HG03571 (cell line): Measurements from ENCODE around the gene VAT1.

Source experiments
- ATAC-seq: cut with Tn5 transposase; IDR thresholded peaks from one replicate; pipeline ENCODE4 v1.9.1; 2021; ENCODE audit not compliant: unreplicated experiment

VAT1 gene

GRCh38 chr17:43027091-43028032, 5.2 kb upstream of the VAT1 start:
- no peak for ATAC-seq

GRCh38 chr17:43026595-43026994, 4.4 kb upstream of the VAT1 start:
- no peak for ATAC-seq

GRCh38 chr17:43025766-43026537, 3.8 kb upstream of the VAT1 start:
- ATAC-seq, result no peak

DNA sequence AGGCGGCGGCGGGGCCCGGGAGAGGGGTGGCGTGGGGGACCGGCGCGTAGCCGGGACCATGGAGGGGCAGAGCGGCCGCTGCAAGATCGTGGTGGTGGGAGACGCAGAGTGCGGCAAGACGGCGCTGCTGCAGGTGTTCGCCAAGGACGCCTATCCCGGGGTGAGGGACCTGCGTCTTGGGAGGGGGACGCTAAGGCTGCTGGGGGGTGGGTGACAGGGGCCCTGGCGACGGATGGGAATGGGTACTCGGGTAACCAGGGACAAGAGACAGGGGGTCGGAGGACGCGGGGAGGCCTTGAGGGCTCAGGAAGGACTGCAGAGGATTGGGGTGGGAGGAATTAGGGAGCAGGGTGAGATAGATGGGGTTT, 3.1 kb upstream of the VAT1 start:
- ATAC-seq, result no peak

DNA sequence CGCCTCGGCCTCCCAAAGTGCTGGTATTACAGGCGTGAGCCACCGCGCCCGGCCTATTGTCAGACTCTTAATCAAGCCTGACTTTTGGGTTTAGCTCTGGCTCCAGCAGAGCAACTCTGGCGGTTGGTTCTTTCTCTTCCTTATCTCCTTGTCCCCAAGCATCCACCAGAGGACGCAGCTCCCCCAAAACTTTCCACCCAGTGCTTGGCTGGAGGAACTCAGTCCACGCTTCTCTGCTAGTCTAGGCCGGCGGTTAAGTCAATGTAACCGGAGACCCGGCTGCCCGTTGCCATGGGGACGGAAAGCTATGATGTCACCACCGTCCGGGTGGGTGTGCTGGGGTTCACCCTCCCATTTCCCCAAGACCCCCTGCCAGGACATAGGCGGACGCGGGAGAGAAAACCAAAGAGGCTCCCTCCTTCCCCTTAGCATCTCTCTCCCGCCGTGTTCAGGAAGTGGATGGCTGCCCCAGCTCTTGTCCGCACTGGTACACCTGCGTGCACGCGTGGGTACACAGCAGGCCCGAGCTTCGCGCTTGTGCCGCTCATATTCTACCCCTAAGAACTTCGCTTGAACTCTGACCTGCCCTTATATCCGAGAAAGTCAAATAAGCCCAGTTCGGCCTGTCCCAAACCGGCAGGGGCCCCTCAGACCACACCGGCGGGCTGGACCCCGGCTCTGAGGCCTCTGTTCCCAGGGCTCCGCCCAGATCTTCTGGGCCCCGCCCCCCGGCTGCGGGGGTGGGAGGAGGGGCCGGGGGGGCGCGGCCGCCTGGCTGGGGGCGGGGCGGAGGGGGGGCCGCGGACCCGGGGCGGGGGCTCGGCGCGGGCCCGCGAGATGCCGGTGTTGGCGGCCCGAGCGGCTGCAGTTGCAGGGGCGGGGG, 2.5 kb upstream of the VAT1 start, which contains the start of gene RND2:
Gene RND2, plus strand, starts transcription at position 825 of the 883 bp plus-strand sequence. CDS start 117 bp downstream, outside the sequence.
- ATAC-seq, result no peak

GRCh38 chr17:43020789-43021740, 1.1 kb downstream of the VAT1 start:
- no peak for ATAC-seq

DNA sequence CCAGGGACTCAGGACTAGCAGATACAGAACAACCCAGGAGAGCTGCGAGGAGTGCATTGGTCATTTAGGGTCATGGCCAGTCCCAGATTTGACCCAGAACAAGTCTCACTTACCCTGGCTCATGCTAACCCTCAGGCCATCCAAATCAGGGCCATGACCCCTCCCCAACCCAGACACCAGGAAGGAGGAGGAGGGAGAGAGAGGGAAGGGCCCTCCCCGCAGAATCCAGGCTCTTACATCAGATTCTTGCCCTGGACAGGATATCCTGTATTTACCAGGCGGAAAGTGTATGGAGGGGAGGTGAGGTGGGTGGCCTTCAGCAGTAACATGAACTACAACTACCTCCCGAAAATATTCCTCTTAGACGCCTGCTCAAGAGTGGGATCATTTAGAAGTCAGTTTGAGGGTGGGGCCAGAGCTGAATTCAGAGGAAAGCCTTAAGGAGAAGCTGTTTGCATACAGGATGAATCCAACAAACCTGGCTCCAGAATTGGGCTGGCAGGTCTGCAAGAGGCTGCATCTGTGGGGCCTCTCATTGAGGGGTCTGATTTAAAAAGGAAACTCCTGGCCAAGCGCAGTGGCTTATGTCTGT, 2.1 kb downstream of the VAT1 start:
- no peak for ATAC-seq

GRCh38 chr17:43019418-43019817, 2.8 kb downstream of the VAT1 start:
- no peak for ATAC-seq

GRCh38 chr17:43018932-43019331, 3.3 kb downstream of the VAT1 start:
- no peak for ATAC-seq

DNA sequence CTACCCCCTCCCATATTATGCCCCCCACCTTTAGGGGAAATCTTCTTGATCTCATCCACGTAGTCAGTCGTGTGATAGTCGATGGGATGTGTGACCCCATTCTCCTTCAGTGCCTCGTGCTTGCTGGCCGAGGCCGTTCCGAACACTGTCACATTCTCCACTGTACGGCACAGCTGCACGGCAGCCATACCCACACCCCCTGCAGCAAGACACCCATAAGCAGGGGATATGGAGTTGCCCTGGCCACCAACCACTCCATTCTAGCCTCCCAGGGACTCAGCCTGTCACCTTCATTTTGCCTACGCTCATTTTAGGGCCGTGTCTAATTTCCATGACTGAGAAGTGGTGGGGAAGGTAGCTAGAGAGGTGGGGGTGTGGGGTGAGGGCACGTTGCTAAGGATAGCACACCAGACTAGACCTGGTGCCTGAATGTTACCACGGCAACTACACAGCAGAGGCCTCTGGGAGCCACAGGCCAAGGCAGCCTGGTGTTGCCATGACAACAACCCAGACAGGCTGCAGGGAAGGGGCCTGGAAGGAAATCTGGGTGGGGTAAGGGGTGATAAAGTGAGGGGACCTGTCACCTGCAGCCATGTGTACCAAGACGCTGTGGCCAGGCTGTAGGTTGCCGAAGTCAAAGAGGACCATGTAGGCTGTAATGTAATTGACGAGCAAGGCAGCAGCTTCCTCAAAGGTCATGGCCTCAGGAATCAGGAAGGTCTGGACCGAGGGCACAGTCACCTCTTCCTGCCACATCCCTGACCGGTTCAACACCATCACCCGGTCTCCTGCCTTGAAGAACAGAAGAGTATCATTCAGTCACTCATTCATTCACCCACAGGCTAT, 4.0 kb downstream of the VAT1 start:
- no peak for ATAC-seq

- ATAC-seq, result no peak
Observed at GRCh38 chr17:43016216-43016615, 6.0 kb downstream of the VAT1 start.

GRCh38 chr17:43015579-43015978, 6.6 kb downstream of the VAT1 start:
- no peak for ATAC-seq

DNA sequence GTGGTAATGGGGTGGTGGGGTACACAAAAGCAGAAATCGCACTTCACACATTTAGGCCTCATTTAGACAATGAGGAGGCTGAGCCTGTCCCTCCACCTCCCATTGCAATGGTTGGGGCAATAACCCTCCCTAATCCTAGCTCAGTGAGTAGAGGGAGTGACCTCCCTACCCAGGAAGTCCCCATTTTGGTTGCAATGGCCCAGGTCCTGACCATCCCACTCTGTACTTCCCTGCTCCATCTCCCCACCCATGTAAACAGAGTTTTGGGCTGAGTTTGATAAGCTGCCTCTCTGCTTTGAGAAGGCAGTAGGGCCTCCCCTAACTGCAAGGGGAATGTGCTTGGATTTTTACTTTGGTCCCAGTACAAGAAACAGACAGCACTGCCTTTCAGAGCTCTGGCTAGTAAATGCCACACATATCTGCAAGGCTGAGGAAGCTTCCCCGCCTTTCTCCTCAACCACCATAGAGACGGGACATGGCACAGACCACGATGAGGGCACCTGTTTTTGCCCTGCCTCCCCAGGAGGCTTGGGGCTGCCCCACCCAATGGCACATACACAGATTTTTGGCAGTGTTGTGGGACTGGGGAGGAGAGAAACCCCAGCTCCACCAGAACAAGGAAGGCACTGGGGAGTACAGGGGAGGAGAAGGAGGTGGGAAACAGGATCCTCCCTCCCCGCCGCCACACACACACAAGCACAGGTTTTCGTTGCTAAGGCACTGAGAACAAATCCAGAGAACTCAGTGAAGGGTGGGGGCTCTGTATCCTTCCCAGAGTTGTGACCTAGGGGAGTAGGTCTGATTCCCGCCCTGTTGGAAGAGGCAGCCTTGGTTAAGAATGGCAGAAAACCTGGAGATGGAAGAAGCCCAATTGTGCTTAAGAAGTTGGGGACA, 7.3 kb downstream of the VAT1 start:
- no peak for ATAC-seq

DNA sequence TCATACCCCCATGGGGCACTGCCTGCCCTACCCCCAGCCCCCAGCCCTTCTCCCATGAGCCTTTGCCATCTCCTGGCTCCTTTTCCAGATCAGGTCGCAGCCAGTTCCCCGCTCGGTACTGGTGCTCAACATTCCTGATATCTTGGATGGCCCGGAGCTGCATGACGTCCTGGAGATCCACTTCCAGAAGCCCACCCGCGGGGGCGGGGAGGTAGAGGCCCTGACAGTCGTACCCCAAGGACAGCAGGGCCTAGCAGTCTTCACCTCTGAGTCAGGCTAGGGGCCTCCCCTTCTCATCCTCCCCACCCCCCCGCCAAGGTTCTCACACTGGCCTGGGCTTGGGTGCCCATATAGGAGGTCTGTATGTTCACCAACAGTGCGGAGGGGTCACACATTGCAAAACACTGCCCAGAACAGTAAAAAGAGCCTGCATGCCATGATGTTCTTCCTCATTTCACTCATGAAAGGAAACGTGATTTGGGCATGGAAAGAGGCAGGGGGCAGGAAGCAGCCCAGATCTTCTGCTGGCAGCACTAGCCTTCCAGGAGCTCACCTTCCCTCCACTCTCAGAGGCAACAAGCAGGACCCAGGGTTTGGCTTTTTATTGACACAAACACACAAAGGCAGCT, 8.1 kb downstream of the VAT1 start:
- ATAC-seq, result no peak

DNA sequence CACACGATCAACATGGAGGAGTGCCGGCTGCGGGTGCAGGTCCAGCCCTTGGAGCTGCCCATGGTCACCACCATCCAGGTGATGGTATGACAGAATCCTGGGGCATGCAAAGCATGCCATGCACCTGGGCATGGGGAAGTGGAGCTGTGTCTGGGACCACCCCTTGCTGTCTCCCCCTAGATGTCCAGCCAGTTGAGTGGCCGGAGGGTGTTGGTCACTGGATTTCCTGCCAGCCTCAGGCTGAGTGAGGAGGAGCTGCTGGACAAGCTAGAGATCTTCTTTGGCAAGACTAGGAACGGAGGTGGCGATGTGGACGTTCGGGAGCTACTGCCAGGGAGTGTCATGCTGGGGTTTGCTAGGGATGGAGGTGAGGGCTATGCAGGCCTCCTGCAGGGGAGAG, 8.9 kb downstream of the VAT1 start:
- ATAC-seq, result no peak

GRCh38 chr17:43011728-43012472, 10.3 kb downstream of the VAT1 start:
- no peak for ATAC-seq
